GM10248 (cell line): Measurements from ENCODE around the gene HOXD4.

ENCODE experiments used
- CTCF ChIA-PET: fragments of 300-600 bp; sonication (Branson Sonifier 250); formaldehyde crosslinking; extraction: SDS; loops from one replicate; lab custom pipeline; 2021; ENCODE audit warnings: antibody characterized with exemption; lab: Yijun Ruan, JAX
- POLR2A ChIA-PET: fragments of 350-650 bp; sonication (Branson Sonifier 250); formaldehyde crosslinking; extraction: SDS; loops from one replicate; lab custom pipeline; 2020; ENCODE audit warnings: antibody characterized with exemption; lab: Yijun Ruan, JAX
- DNase-seq: peaks from one replicate; pipeline ENCODE4 v3.0.0; 2012; ENCODE audit errors: extremely low spot score
- TF ChIP-seq, protein P1 (sequence below): IDR thresholded peaks from 2 replicates; pipeline ENCODE4 v1.5.1; 2012; ENCODE audit warnings: mild to moderate bottlenecking, low read depth; ENCODE audit errors: extremely low read depth, missing control alignments, control extremely low read depth

Gene HOXD4

DNA sequence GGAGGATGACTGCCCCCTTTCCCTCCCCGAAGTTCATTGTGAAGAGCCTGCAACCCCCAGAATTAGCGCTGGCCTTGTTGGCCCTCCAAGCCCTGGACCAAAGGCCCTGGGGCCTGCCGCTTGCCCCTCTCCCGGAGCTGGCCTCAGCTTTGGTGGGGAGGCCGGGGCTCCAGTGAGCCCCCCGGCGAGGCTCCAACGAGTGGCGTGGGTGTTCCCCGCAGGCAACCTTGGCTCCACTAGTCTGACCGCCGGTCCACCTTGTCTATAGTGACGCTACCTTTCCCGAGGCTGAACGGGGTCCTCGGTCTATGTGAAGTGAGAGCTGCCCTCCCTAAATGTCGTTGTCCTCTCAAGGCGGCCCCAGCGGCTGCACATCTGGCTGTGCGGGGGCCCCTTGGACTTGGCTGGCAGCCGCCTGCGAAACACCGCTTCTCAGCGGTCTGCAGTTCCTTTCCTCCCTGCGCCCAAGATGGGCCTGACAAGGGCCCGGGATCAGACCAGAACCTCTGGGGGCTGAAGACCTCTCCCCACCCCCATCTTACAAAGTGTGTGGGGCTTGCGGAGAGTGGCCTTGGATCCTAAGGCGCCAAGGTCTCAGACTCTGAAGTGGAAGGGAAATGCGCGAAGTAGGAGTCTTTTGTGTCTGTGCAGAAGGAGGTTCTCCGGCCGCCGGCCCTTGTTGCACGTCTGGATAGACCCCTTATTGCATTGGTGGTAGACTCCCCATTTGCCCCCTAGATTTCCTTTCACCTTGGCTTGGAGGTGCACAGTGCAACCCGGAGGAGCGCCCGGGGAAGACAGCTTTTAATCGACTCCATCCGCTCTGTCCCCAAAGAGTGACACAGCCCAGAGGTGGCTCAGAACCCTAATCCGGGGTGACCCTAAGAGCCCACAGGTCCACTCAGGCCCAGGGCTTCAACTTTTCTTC is 38.7 kb upstream of the HOXD4 start:
- DNase-seq: no peak
- ChIA-PET POLR2A (no interaction called here), CTCF (interaction anchor here (1.8 to 2.3 kb wide), 3 partner anchors 14 to 28 kb away, joined by 6 to 8 read pairs (median 7); no protein-coding TSS in a partner anchor)
- TF ChIP-seq, protein P1, sequence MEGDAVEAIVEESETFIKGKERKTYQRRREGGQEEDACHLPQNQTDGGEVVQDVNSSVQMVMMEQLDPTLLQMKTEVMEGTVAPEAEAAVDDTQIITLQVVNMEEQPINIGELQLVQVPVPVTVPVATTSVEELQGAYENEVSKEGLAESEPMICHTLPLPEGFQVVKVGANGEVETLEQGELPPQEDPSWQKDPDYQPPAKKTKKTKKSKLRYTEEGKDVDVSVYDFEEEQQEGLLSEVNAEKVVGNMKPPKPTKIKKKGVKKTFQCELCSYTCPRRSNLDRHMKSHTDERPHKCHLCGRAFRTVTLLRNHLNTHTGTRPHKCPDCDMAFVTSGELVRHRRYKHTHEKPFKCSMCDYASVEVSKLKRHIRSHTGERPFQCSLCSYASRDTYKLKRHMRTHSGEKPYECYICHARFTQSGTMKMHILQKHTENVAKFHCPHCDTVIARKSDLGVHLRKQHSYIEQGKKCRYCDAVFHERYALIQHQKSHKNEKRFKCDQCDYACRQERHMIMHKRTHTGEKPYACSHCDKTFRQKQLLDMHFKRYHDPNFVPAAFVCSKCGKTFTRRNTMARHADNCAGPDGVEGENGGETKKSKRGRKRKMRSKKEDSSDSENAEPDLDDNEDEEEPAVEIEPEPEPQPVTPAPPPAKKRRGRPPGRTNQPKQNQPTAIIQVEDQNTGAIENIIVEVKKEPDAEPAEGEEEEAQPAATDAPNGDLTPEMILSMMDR: no peak

DNA sequence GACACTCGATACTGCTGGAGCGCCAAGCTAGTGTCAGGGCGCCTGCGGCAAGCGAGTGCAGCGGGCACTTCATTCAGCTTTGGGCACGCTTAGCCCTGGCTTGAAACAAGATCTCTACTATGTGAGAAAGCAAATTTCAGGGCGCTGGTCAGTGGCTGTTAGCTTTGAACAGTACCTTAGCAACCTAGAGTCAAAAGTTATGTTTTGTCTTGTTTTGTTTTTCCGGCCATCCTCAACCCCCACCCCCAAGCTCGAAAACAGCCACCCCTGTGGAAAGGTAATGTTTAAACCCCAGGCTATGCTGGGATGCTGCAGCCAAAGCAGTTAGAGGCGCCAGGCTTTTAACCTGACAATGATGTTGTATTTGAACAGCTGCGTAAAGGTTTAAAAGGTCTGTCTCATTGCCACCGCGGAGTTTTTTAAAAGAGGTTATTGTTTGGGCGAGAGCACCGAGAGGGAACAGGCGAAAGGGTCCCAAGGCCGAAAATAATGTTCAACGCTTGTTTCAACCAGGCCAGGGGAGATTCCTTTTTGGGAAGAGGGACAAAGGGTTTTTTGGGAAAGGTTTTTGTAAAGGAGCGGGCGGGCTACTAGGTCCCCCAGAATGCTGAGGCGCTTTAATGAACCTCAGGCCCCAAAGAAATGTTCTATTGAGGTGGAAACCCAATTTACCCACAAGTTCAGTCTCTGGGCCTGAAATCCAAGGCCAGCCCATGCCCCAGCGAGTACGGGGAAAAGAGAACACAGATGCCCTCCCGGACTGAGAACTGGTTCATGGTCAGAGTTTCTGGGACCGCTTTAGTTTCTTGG is 37.0 kb upstream of the HOXD4 start:
- TF ChIP-seq, protein P1: no peak
- CTCF ChIA-PET: interaction anchor here (0.6 to 1.9 kb wide), 6 partner anchors 10 to 341 kb away, joined by 3 to 8 read pairs (median 4); no protein-coding TSS in a partner anchor
- POLR2A ChIA-PET: no interaction called here
- DNase-seq: no peak

DNA sequence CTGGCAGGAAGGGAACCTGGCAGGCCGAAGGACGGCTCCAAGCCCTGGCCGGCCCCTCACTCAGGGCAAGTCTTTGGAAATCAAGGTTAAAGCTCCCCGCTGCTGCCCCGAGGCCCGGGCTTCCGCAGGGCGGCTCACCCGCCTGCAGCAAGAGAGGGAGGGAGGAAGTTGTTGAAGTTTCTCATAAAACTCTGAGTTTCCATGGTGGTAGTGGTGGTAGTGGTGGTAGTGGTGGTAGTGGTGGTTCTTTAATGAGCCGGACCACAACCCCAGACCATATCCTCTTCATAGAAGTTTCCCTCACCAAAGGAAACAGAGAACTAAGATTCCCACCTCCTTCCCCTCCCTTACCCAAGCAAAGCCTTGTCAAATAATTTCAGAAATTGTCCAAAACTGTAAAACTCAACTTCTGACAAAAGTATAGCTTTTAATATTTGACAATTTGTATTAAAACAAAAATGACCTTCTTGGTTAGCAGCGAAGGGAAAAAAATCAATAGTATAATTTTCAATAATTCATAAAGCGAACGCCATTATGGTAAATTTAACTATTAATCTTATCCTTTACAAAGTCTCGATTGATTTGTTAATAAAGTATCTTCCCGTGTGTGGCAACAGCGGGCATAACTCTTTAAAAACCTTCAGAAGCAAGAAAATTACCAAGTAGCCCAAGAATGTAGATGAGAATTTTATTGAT is 36.3 kb upstream of the HOXD4 start:
- DNase-seq: no peak
- POLR2A ChIA-PET: no interaction called here
- CTCF ChIA-PET: interaction anchor here (0.6 to 1.9 kb wide), 4 partner anchors 10 to 340 kb away, joined by 3 to 8 read pairs (median 4); no protein-coding TSS in a partner anchor
- TF ChIP-seq, protein P1: no peak

DNA sequence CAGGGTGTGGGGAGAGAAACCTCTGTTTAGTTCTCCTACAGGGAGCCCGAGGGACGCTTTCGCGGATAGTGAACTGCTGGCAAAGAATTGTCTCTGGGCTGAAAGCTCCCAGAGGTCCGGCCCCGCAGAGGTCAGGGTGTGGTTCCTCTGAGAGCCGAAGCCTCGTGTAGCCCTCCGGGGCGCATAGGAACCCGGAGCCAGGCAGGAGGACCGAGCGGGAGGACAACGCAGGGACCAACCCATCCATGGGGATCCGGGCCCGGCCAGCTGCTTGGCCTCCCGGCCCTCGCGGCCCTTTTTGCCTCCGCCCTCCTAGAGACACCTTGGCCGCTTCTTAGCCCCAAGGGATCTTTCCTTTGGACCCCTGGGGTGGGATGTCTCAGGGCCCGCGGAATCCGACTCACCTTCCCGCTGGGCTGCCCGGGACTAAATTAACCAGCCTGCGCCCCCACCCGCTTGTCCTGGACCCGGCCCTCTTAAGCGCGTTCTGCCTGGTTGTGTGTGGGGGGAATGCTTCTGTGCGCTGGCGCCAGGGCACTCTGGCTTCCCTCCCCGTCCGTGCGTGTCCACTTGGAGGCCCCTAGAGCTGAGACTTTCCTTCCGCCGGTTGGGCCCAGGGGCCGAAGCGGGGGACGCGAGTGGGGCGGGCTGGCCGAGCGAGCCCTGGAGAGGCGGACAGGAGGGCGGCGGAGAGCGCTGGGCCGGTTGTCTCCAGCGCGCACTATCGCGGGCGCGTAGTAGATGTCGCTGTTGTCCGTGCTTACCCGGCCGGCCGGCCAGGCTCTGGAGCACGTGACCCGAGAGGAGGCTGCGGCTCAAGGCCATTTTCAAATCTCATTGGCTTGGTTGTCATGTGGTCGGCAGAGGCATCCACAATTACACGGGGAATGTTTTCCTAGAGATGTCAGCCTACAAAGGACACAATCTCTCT is 35.2 kb upstream of the HOXD4 start, which contains the start of gene HOXD10:
HOXD10 (plus strand) TSS at position 896 of the 931 bp plus-strand sequence. CDS start 56 bp downstream, outside the sequence.
- no peak for DNase-seq
- POLR2A ChIA-PET: no interaction called here
- TF ChIP-seq, protein P1: no peak
- CTCF ChIA-PET: no interaction called here

DNA sequence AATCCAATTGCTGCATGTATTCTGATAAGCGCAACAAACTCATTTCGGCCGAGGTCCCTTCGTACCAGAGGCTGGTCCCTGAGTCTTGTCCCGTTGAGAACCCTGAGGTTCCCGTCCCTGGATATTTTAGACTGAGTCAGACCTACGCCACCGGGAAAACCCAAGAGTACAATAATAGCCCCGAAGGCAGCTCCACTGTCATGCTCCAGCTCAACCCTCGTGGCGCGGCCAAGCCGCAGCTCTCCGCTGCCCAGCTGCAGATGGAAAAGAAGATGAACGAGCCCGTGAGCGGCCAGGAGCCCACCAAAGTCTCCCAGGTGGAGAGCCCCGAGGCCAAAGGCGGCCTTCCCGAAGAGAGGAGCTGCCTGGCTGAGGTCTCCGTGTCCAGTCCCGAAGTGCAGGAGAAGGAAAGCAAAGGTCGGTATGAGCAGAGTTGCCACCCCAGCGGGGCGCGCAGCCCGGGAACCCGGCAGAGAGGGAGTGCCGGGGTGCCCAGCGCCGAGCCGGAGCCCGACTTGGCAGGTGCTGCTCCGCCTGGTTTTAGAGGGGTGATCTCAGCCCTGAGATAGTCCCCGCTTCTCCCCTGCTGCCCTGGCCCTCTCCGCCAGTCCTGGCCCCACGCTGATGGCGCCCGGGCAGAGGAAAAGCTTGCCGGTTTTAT is 34.1 kb upstream of the HOXD4 start:
- ChIA-PET CTCF (interaction anchor here (0.9 to 1.7 kb wide), 3 partner anchors 10 to 1031 kb away, joined by 3 to 5 read pairs (median 4); no protein-coding TSS in a partner anchor), POLR2A (no interaction called here)
- DNase-seq: no peak
- TF ChIP-seq, protein P1: no peak
